DOHH2 (cell line): ENCODE measurements around the gene ABCA1.

Experiments
- H3F3A ChIP-seq: fragments of 200-600 bp; sonication (generic), shearing (Covaris generic); 2 replicates; pipeline ENCODE4 v1.6.0; 2016; ENCODE audit warnings: antibody characterized with exemption, mild to moderate bottlenecking; ENCODE audit not compliant: control insufficient read depth, insufficient read depth
- H3K27ac ChIP-seq: fragments of 200-600 bp; sonication (generic); 2 replicates; pipeline ENCODE4 v1.5.1; 2014; ENCODE audit warnings: low read depth, mild to moderate bottlenecking, low read length, moderate library complexity
- H3K27me3 ChIP-seq: fragments of 200-600 bp; sonication (generic); 2 replicates; pipeline ENCODE4 v1.6.1; 2014; ENCODE audit warnings: mild to moderate bottlenecking, low read length, mixed read lengths; ENCODE audit not compliant: control insufficient read depth
- H3K36me3 ChIP-seq: fragments of 200-600 bp; sonication (generic); 2 replicates; pipeline ENCODE4 v1.6.1; 2014; ENCODE audit warnings: mild to moderate bottlenecking, low read length, moderate library complexity, mixed read lengths; ENCODE audit not compliant: control insufficient read depth
- H3K4me1 ChIP-seq: fragments of 200-600 bp; sonication (generic); 2 replicates; pipeline ENCODE4 v1.6.1; 2014; ENCODE audit warnings: mild to moderate bottlenecking, low read length, mixed read lengths; ENCODE audit not compliant: control insufficient read depth
- H3K4me2 ChIP-seq: fragments of 200-600 bp; sonication (generic); 2 replicates; pipeline ENCODE4 v1.6.0; 2014; ENCODE audit warnings: mild to moderate bottlenecking, low read length, moderate library complexity
- H3K4me3 ChIP-seq: fragments of 200-600 bp; sonication (generic); 2 replicates; pipeline ENCODE4 v1.5.1; 2014; ENCODE audit warnings: mild to moderate bottlenecking, low read length, mixed read lengths
- H3K79me2 ChIP-seq: fragments of 200-600 bp; sonication (generic); 2 replicates; pipeline ENCODE4 v1.6.1; 2014; ENCODE audit warnings: mild to moderate bottlenecking, low read length, mixed read lengths; ENCODE audit not compliant: control insufficient read depth
- H3K9me2 ChIP-seq: fragments of 200-600 bp; sonication (generic); replicated peaks from 2 replicates; pipeline ENCODE4 v1.6.1; 2014; ENCODE audit warnings: mild to moderate bottlenecking, low read length, mixed read lengths; ENCODE audit not compliant: control insufficient read depth
- H3K9me3 ChIP-seq: fragments of 200-600 bp; sonication (generic); 2 replicates; pipeline ENCODE4 v1.6.1; 2014; ENCODE audit warnings: antibody characterized with exemption, low read length, mixed read lengths; ENCODE audit not compliant: control insufficient read depth, insufficient read depth
- H4K20me1 ChIP-seq: fragments of 200-600 bp; sonication (generic); 2 replicates; pipeline ENCODE4 v1.6.0; 2014; ENCODE audit warnings: low read depth, mild to moderate bottlenecking, antibody characterized with exemption, low read length, moderate library complexity; ENCODE audit not compliant: control insufficient read depth, insufficient read depth
- EZH2phosphoT487 ChIP-seq: fragments of 200-600 bp; sonication (generic); IDR thresholded peaks from 2 replicates; pipeline ENCODE4 v1.6.1; 2017; ENCODE audit warnings: borderline replicate concordance, mild to moderate bottlenecking, antibody characterized with exemption, low read length, moderate library complexity, mixed read lengths
- TF ChIP-seq, protein P1 (sequence below): fragments of 200-600 bp; sonication (generic); IDR thresholded peaks from one replicate; pipeline ENCODE4 v1.5.1; 2014; ENCODE audit warnings: antibody characterized with exemption, mild to moderate bottlenecking, low read depth, low read length; ENCODE audit not compliant: poor library complexity, severe bottlenecking

Gene ABCA1

DNA sequence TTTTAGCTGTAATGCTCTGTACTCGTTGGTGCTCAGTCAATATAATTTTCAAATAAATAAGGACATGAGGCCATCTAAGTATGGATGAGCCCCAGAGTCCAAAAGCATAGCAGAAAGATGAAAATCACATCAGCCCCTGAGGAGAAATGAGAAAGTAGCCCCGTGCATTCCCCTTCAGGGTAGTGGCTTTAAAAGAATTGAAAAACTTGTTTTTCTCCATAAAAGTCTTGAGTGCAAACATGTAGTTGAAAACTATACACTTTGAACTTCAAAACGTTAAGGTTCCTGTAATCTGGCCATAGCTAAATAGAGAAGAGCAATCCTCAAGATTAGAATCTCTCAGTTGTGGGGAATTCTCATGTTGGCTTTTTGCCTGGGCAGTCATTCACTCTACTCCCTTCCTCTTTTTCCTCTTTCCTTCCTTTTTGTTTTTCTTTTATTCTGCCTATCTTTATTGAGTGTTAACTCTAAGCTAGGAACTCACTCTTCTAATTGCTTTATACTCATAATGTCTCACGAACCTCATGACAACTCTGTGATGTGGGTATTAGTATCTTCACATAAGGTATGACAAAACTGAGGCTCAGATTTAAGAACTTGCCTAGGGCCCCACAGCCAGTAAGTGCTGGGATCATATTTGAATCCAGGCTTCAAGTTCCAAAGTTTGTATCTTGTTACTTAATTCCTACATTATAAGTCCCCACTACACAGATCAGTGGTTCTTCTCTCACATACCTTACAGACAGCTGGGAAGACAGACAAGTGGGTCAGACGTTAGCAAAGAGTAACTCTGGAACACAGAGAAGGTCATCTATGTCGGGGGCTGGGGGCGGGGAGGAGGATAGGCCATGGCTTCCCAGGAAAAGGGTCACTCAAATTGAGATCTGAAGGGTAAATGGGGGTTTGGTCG, 46.4 kb upstream of the ABCA1 start:
- Histone ChIP-seq H3K4me3 (no peak overlapping the region), H3K4me1 (peaks cover 9% of the 10 kb centered on the region), H4K20me1 (no peaks in the 10 kb centered on the region), H3K4me2 (no peak overlapping the region), H3K27me3 (peaks cover 7% of the 10 kb centered on the region; the same call in 1 of the 2 replicates), H3K9me2 (no peaks in the 10 kb centered on the region), H3K36me3 (no peaks in the 10 kb centered on the region), H3K79me2 (no peaks in the 10 kb centered on the region), H3K27ac (no peak overlapping the region), H3K9me3 (no peaks in the 10 kb centered on the region), H3F3A (no peaks in the 10 kb centered on the region)
- TF ChIP-seq EZH2phosphoT487 = no peak
- TF ChIP-seq, protein P1, sequence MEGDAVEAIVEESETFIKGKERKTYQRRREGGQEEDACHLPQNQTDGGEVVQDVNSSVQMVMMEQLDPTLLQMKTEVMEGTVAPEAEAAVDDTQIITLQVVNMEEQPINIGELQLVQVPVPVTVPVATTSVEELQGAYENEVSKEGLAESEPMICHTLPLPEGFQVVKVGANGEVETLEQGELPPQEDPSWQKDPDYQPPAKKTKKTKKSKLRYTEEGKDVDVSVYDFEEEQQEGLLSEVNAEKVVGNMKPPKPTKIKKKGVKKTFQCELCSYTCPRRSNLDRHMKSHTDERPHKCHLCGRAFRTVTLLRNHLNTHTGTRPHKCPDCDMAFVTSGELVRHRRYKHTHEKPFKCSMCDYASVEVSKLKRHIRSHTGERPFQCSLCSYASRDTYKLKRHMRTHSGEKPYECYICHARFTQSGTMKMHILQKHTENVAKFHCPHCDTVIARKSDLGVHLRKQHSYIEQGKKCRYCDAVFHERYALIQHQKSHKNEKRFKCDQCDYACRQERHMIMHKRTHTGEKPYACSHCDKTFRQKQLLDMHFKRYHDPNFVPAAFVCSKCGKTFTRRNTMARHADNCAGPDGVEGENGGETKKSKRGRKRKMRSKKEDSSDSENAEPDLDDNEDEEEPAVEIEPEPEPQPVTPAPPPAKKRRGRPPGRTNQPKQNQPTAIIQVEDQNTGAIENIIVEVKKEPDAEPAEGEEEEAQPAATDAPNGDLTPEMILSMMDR = no peak

DNA sequence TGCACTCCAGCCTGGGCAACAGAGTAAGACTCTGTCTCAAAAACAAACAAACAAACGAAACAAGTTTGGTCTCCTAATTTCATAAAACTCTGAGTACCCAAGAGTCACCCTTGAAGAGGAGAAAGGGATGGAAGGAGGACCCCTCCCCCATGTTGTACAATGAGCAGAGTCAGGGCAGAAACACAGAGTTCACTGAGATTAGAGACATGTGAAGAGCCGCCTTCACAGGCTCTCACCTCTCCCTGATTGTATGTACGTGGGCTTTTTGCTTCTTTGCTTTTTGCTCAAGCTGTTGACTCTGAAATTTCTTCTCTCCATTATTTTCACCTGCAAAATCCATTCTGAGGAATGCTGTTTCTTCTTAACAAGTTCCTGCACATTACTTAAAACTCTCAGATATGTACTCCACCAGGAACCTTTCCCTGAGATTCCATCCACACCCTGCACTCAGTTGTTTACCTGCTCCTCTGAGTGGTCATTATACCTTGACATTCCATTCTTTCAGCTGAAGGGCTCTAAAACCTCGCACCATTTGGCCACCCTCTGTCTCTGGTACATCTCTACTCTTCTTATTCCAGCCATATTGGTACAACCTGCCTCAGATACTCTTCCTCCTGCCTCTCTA, 44.4 kb upstream of the ABCA1 start:
- Histone ChIP-seq H3K9me2 (no peaks in the 10 kb centered on the region), H3K4me3 (no peak overlapping the region), H3K4me2 (no peak overlapping the region), H3K79me2 (no peaks in the 10 kb centered on the region), H3K27me3 (peaks cover 7% of the 10 kb centered on the region; the same call in 1 of the 2 replicates), H3K36me3 (no peaks in the 10 kb centered on the region), H3F3A (no peaks in the 10 kb centered on the region), H3K4me1 (peaks cover 13% of the 10 kb centered on the region; the same call in 1 of the 2 replicates), H3K9me3 (no peaks in the 10 kb centered on the region), H3K27ac (no peak overlapping the region), H4K20me1 (no peaks in the 10 kb centered on the region)
- TF ChIP-seq, protein P1 = no peak
- TF ChIP-seq EZH2phosphoT487 = no peak

DNA sequence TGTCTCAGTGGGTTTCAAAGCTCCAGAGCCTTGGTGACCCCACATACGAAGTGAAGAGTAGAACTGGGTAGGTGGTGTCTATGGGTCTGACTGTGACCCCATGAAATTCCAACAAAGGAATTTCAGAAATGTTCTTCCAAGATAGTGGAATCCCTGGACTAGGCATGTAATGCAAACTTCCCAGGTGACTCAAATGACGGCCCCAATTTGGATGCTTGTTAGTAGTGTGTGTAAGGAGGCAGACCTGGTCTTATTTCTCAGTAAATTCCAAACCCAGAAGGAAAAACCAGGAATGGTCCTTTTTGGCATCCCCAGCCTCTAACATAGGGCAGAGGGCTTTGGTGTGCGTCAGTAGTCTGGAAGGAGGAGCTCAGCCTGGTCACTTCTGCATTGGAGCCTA, 43.6 kb upstream of the ABCA1 start:
- no peaks in the 10 kb centered on the region for H3F3A ChIP-seq
- H3K27me3 ChIP-seq = peaks cover 7% of the 10 kb centered on the region; the same call in 1 of the 2 replicates
- no peak overlapping the region for H3K4me2 ChIP-seq
- H3K4me3 ChIP-seq = no peak overlapping the region
- H3K36me3 ChIP-seq = no peaks in the 10 kb centered on the region
- H3K4me1 ChIP-seq = peaks cover 13% of the 10 kb centered on the region; the same call in 1 of the 2 replicates
- no peaks in the 10 kb centered on the region for H4K20me1 ChIP-seq
- no peaks in the 10 kb centered on the region for H3K79me2 ChIP-seq
- H3K27ac ChIP-seq = no peak overlapping the region
- TF ChIP-seq EZH2phosphoT487 = no peak
- TF ChIP-seq, protein P1 = no peak
- no peaks in the 10 kb centered on the region for H3K9me3 ChIP-seq
- H3K9me2 ChIP-seq = no peaks in the 10 kb centered on the region
